HepG2 (cell line): ENCODE results near the gene NCBP1. TPM values are rescaled to one million over a fixed set of nuclear protein-coding genes. Genes with fewer than 3 reads are reported as not detected.

Experiments used
- FOXK1 ChIP-seq: sonication (generic); formaldehyde crosslinking; IDR thresholded peaks from 2 replicates; pipeline ENCODE4 v1.4.0; 2020; ENCODE audit warnings: low read depth, missing genetic modification reagents, borderline replicate concordance
- IRF1 ChIP-seq: sonication (generic); formaldehyde crosslinking; IDR thresholded peaks from 2 replicates; pipeline ENCODE4 v1.4.0; 2020; ENCODE audit warnings: low read depth, mild to moderate bottlenecking, missing genetic modification reagents
- KLF16 ChIP-seq, 2 experiments: sonication (generic) in 1 of 2; formaldehyde crosslinking in 1 of 2; IDR thresholded peaks; 2 replicates each; pipeline versions ENCODE4 v1.6.1 to v1.8.0; 2016 to 2023; ENCODE audit warnings: missing genetic modification reagents in 2 of 2, missing compliant biosample characterization in 1 of 2
- LRRFIP1 ChIP-seq: sonication (generic); formaldehyde crosslinking; conservative IDR thresholded peaks from 2 replicates; pipeline ENCODE4 v1.4.0; 2020; ENCODE audit warnings: missing genetic modification reagents
- MAFG ChIP-seq: sonication (generic); formaldehyde crosslinking; IDR thresholded peaks from 2 replicates; pipeline ENCODE4 v1.5.1; 2020; ENCODE audit warnings: mild to moderate bottlenecking, missing genetic modification reagents
- MLLT10 ChIP-seq: sonication (generic); formaldehyde crosslinking; IDR thresholded peaks from 2 replicates; pipeline ENCODE4 v1.4.0; 2020; ENCODE audit warnings: missing genetic modification reagents
- PHF8 ChIP-seq: sonication (generic); formaldehyde crosslinking; IDR thresholded peaks from 2 replicates; pipeline ENCODE4 v1.5.0; 2020; ENCODE audit warnings: missing genetic modification reagents
- RBAK ChIP-seq: sonication (generic); formaldehyde crosslinking; IDR thresholded peaks from 2 replicates; pipeline ENCODE4 v1.5.1; 2020; ENCODE audit warnings: mild to moderate bottlenecking, missing genetic modification reagents
- SOX6 ChIP-seq, 2 experiments: fragments of 450-650 bp in 1 of 2; sonication (generic) in 1 of 2; formaldehyde crosslinking in 1 of 2; IDR thresholded peaks; 2 replicates each; pipeline versions ENCODE4 v1.4.0 to v1.6.1; 2017 to 2020; ENCODE audit warnings: antibody characterized with exemption in 1 of 2, mild to moderate bottlenecking in 1 of 2, missing genetic modification reagents in 1 of 2
- SRF ChIP-seq: IDR thresholded peaks from 2 replicates; pipeline ENCODE4 v1.6.1; 2011; ENCODE audit warnings: mild to moderate bottlenecking, low read depth, low read length, moderate library complexity
- TIGD3 ChIP-seq: sonication (generic); formaldehyde crosslinking; IDR thresholded peaks from 2 replicates; pipeline ENCODE4 v1.5.1; 2020; ENCODE audit warnings: mild to moderate bottlenecking, missing genetic modification reagents, borderline replicate concordance
- XRCC5 ChIP-seq: fragments of 200-400 bp; formaldehyde crosslinking; optimal IDR thresholded peaks from 2 replicates; pipeline ENCODE3; 2017; ENCODE audit warnings: mild to moderate bottlenecking, low read length
- ZBTB49 ChIP-seq: sonication (generic); formaldehyde crosslinking; IDR thresholded peaks from 2 replicates; pipeline ENCODE4 v1.4.0; 2020; ENCODE audit warnings: missing genetic modification reagents, borderline replicate concordance
- ZBTB8A ChIP-seq: sonication (generic); formaldehyde crosslinking; IDR thresholded peaks from 2 replicates; pipeline ENCODE4 v1.4.0; 2020; ENCODE audit warnings: mild to moderate bottlenecking, low read depth, missing genetic modification reagents, borderline replicate concordance
- ZNF251 ChIP-seq: sonication (generic); formaldehyde crosslinking; IDR thresholded peaks from 2 replicates; pipeline ENCODE4 v1.9.0; 2021; ENCODE audit warnings: mild to moderate bottlenecking, missing genetic modification reagents
- ZNF335 ChIP-seq: sonication (generic); formaldehyde crosslinking; IDR thresholded peaks from 2 replicates; pipeline ENCODE4 v1.4.0; 2020; ENCODE audit warnings: missing genetic modification reagents
- ZNF414 ChIP-seq: sonication (generic); formaldehyde crosslinking; IDR thresholded peaks from 2 replicates; pipeline ENCODE4 v1.5.0; 2020; ENCODE audit warnings: missing genetic modification reagents
- ZNF432 ChIP-seq: sonication (generic); formaldehyde crosslinking; IDR thresholded peaks from 2 replicates; pipeline ENCODE4 v1.5.0; 2020; ENCODE audit warnings: missing genetic modification reagents, mild to moderate bottlenecking, borderline replicate concordance
- ZNF451 ChIP-seq: sonication (generic); formaldehyde crosslinking; IDR thresholded peaks from 2 replicates; pipeline ENCODE4 v1.5.0; 2020; ENCODE audit warnings: mild to moderate bottlenecking, missing genetic modification reagents
- ZNF577 ChIP-seq: sonication (generic); formaldehyde crosslinking; IDR thresholded peaks from 2 replicates; pipeline ENCODE4 v1.4.0; 2020; ENCODE audit warnings: mild to moderate bottlenecking, low read depth, missing genetic modification reagents, borderline replicate concordance
- ZNF772 ChIP-seq: sonication (generic); formaldehyde crosslinking; IDR thresholded peaks from 2 replicates; pipeline ENCODE4 v1.5.0; 2020; ENCODE audit warnings: mild to moderate bottlenecking, missing genetic modification reagents
- polyA plus RNA-seq, 8 experiments: library from polyadenylated mRNA; depleted of rRNA in 3 of 8; stranded (reverse) in 7 of 8; unstranded in 1 of 8; fragments of >200 nt; fragmentation: Illumina TruSeq in 4 of 8; extraction: Trizol in 4 of 8; gene quantifications; 2 replicates each; pipeline versions ENCODE4 v1.2.1 to v1.2.3, GENCODE V29; 2011 to 2016; ENCODE audit warnings: low read depth in 4 of 8, missing spikeins in 1 of 8, mixed read lengths in 1 of 8; ENCODE audit not compliant: insufficient read depth in 1 of 8
- total RNA-seq, 5 experiments: library from RNA; depleted of rRNA; stranded (reverse); fragments of >200 nt; fragmentation: Illumina TruSeq; extraction: Trizol; gene quantifications; 2 replicates each; pipeline ENCODE4 v1.2.3, GENCODE V29; 2016; ENCODE audit warnings: low read depth in 1 of 5

Gene NCBP1
- total and polyA plus RNA-seq, 2 of the 13 experiments (the other 11 are each of a cell fraction or from before 2014, with no cell fraction given) = 13.3 to 40.2 TPM

GRCh38 chr9:97632985-97633858 lies at the start of gene NCBP1, which contains the start of gene TSTD2 (continued):
- no peak for TF ChIP-seq LRRFIP1 (CRISPR knock-in tag)
- TF ChIP-seq ZNF432 (CRISPR knock-in tag) = no peak
- TF ChIP-seq SOX6 (IDR thresholded peaks at IDR 0.05) = no peak
- TF ChIP-seq SOX6 (CRISPR knock-in tag; IDR thresholded peaks at IDR 0.05) = peak; percentile 44
- TF ChIP-seq ZBTB8A = no peak
- peak; percentile 93 for TF ChIP-seq PHF8 (CRISPR knock-in tag)
- TF ChIP-seq TIGD3 = no peak
- no peak for TF ChIP-seq MLLT10
- no peak for TF ChIP-seq MAFG
- TF ChIP-seq KLF16 (CRISPR knock-in tag; IDR thresholded peaks at IDR 0.05) = peak in 1 of 2 experiments; percentile 67; a peak in 2 of 4 replicates
- TF ChIP-seq FOXK1 = peak; percentile 51; the same call in 1 of the 2 replicates
- no peak for TF ChIP-seq IRF1
- peak; percentile 60 for TF ChIP-seq XRCC5
- TF ChIP-seq ZNF335 (CRISPR knock-in tag) = no peak; the same call in 1 of the 2 replicates
- TF ChIP-seq ZNF772 (CRISPR knock-in tag) = peak; percentile 50; the same call in 1 of the 2 replicates
- 0 out of 2 replicates have a peak, but pooled peaks have one; percentile 77 for TF ChIP-seq ZNF451
- TF ChIP-seq SRF = no peak
- 0 out of 2 replicates have a peak, but pooled peaks have one; percentile 26 for TF ChIP-seq ZNF251 (CRISPR knock-in tag)
- TF ChIP-seq ZBTB49 (CRISPR knock-in tag) = no peak
- TF ChIP-seq RBAK (CRISPR knock-in tag) = no peak
- no peak for TF ChIP-seq ZNF577 (CRISPR knock-in tag)
- TF ChIP-seq ZNF414 = no peak
